OCI-LY3 (cell line): ENCODE data around the gene ATP1A3.

ENCODE experiments used
- CTCF ChIP-seq: fragments of 200-600, 300-600 bp; sonication (generic); IDR thresholded peaks from 2 replicates; pipeline ENCODE4 v1.5.1; 2014; ENCODE audit warnings: antibody characterized with exemption, low read length, low read depth
- EZH2phosphoT487 ChIP-seq: fragments of 200-600 bp; shearing (Covaris generic); IDR thresholded peaks from 2 replicates; pipeline ENCODE4 v1.6.1; 2018; ENCODE audit warnings: antibody characterized with exemption, mixed run types, low read depth

DNA sequence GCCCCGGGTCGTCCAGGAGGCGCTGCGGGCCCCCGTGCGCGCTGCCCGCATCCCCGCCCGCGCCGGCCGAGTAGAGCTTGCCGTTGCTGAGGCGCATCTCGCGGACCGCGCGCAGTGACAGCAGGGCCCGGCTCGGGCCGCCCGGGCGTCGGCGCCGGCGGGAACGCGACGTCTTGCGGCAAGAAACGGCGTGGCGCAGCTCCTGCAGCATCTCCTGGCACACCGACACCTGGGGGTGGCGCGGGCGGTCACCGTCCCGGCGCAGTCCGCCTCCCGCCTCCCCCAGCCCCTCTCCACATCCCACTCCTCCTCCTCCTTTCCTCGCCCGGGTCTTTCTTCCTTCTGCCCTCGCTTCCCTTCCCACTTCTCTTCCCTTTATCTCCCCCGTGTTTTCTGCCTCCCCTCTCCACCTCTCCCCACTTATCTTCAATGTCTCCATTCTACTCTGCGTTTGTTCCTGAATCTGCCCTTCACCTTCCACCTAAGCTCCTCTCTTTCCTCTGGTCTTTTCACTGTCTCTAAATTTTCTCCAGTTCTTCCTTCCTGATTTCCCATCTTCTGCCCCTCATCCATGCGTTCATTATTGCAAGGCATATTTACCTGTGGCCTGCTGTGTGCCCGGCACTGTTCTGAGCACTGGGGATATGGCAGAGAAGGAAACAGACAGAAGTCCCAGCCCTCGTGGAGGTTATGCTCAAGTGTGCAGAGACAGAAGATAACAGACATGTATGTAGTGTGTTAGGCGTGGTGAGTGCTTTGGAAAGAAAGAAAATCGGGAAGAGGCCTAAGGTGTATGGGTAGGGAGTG is 5.2 kb upstream of the ATP1A3 start:
- TF ChIP-seq CTCF (no peak), EZH2phosphoT487 (no peak)
